WERI-Rb-1 (cell line): ENCODE data around the gene NEO1.

Experiments used
- DNase-seq: peaks from one replicate; pipeline ENCODE4 v3.0.0-alpha.2; 2020
- H3K27ac ChIP-seq: fragments of 250-450 bp; sonication (Bioruptor Pico); 2 replicates; pipeline ENCODE4 v1.5.1; 2020; ENCODE audit warnings: mild to moderate bottlenecking, moderate library complexity
- H3K27me3 ChIP-seq: fragments of 250-450 bp; sonication (Bioruptor Pico); 2 replicates; pipeline ENCODE4 v1.5.1; 2021; ENCODE audit warnings: mild to moderate bottlenecking, low read depth, moderate library complexity; ENCODE audit not compliant: insufficient read depth, severe bottlenecking
- H3K36me3 ChIP-seq: fragments of 250-450 bp; sonication (Bioruptor Pico); 2 replicates; pipeline ENCODE4 v1.5.1; 2020; ENCODE audit warnings: mild to moderate bottlenecking, moderate library complexity
- H3K4me3 ChIP-seq: 2 replicates; pipeline ENCODE4 v1.5.1; 2011; ENCODE audit warnings: low read depth, mild to moderate bottlenecking, control low read depth, low read length
- H3K9me3 ChIP-seq: fragments of 250-450 bp; sonication (Bioruptor Pico); 2 replicates; pipeline ENCODE4 v1.5.1; 2021; ENCODE audit warnings: mild to moderate bottlenecking, moderate library complexity; ENCODE audit not compliant: severe bottlenecking
- CTCF ChIP-seq: IDR thresholded peaks from 2 replicates; pipeline ENCODE4 v1.5.1; 2011; ENCODE audit warnings: low read depth, mild to moderate bottlenecking, control low read depth, inconsistent platforms, low read length

Gene NEO1

GRCh38 chr15:73019154-73019553 is 33.1 kb upstream of the NEO1 start:
- no peak for TF ChIP-seq CTCF

GRCh38 chr15:73019601-73020146 is 32.6 kb upstream of the NEO1 start:
- Histone ChIP-seq H3K27ac (no peak overlapping the region), H3K4me3 (no peak overlapping the region), H3K9me3 (no peaks in the 10 kb centered on the region), H3K27me3 (no peaks in the 10 kb centered on the region), H3K36me3 (no peaks in the 10 kb centered on the region)
- no peak for DNase-seq
- TF ChIP-seq CTCF = no peak

More at GRCh38 chr15:73019154-73019553, 33.1 kb upstream of the NEO1 start:
- Histone ChIP-seq H3K27me3 (no peaks in the 10 kb centered on the region), H3K4me3 (no peak overlapping the region), H3K36me3 (no peaks in the 10 kb centered on the region), H3K9me3 (no peaks in the 10 kb centered on the region), H3K27ac (no peak overlapping the region)
- DNase-seq = no peak

- Histone ChIP-seq H3K27ac (no peak overlapping the region), H3K9me3 (no peaks in the 10 kb centered on the region), H3K27me3 (no peaks in the 10 kb centered on the region), H3K36me3 (no peaks in the 10 kb centered on the region), H3K4me3 (no peak overlapping the region)
- DNase-seq = no peak
- no peak for TF ChIP-seq CTCF
Observed at GRCh38 chr15:73021139-73021621, 31.1 kb upstream of the NEO1 start.

GRCh38 chr15:73022161-73022560 is 30.1 kb upstream of the NEO1 start:
- no peaks in the 10 kb centered on the region for H3K9me3 ChIP-seq
- DNase-seq = no peak
- H3K27me3 ChIP-seq = no peaks in the 10 kb centered on the region
- H3K27ac ChIP-seq = no peak overlapping the region
- no peaks in the 10 kb centered on the region for H3K36me3 ChIP-seq
- no peak for TF ChIP-seq CTCF
- no peak overlapping the region for H3K4me3 ChIP-seq

- H3K27ac ChIP-seq = no peak overlapping the region
- no peak overlapping the region for H3K4me3 ChIP-seq
- no peak for TF ChIP-seq CTCF
Observed at GRCh38 chr15:73023071-73023470, 29.2 kb upstream of the NEO1 start.

GRCh38 chr15:73024168-73024567 is 28.1 kb upstream of the NEO1 start:
- H3K27me3 ChIP-seq = no peaks in the 10 kb centered on the region
- no peaks in the 10 kb centered on the region for H3K9me3 ChIP-seq
- DNase-seq = no peak
- no peaks in the 10 kb centered on the region for H3K36me3 ChIP-seq
- no peak overlapping the region for H3K4me3 ChIP-seq
- no peak overlapping the region for H3K27ac ChIP-seq
- no peak for TF ChIP-seq CTCF

More at GRCh38 chr15:73023071-73023470, 29.2 kb upstream of the NEO1 start:
- H3K9me3 ChIP-seq = no peaks in the 10 kb centered on the region
- H3K27me3 ChIP-seq = no peaks in the 10 kb centered on the region
- no peak for DNase-seq
- H3K36me3 ChIP-seq = no peaks in the 10 kb centered on the region
